Pulmonary artery endothelial cell (primary cell): ENCODE results near the gene NACC2. TPM values are rescaled to one million over a fixed set of nuclear protein-coding genes. Genes with fewer than 3 reads are reported as not detected.

ENCODE experiments used
- DNase-seq: peaks from one replicate; pipeline ENCODE4 v3.0.0-alpha.2; 2011; ENCODE audit warnings: low read depth, low spot score
- total RNA-seq: library from RNA; depleted of rRNA; stranded (reverse); fragments of >200 nt; gene quantifications from 2 replicates; pipeline ENCODE4 v1.2.3, GENCODE V29; 2014

NACC2 gene
- total RNA-seq = 20.7 and 25.5 TPM in 2 replicates

GRCh38 chr9:136095070-136096058, at the start of gene NACC2:
TSS of gene NACC2 (minus strand) at chr9:136095289. CDS start at chr9:136050521, 44,768 bp downstream.
- no peak for DNase-seq

- DNase-seq = no peak
These were observed 49.4 kb upstream of the NACC2 start for GRCh38 chr9:136144450-136144849.

DNA sequence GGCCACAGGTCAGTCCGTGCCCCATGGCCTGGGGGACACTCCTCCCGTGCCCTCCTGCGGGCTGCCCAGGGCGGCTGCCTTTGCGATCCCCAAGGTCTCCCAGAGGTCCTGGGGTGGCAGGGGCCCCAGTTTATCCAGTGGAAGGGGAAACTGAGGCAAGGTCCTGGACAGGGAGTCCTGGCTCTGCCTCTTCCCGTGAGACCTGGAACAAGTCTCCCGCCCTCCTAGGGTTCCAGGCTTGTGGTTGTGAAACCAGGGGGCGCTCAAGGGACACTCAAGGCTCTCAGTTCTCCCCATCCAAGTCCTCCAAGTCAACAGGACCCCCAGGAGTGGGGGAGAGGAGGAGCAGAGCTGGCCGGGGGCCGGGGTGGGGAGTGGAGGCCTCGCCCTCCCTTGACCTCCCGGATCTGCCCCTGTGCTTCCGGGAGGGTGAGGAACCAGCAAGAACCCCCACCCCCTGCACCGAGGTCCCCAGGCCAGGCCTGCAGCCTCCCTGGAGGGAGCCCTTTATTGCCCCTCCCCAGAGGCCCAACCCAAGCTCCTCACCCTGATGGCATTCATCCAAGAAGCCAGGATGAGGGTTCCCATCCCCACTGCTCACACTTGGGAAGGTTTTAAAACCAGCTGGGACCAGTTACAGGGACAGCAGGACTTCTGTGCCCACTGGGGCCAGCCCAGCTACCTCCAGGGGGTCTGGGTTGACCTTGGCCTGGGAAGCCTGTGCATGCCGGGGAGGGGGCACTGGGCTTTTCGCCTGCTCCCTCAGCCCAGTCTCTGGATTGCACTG, 48.3 kb upstream of the NACC2 start:
- no peak for DNase-seq

- no peak for DNase-seq
These were observed 47.7 kb upstream of the NACC2 start for GRCh38 chr9:136142859-136143214.

- no peak for DNase-seq
These were observed 47.3 kb upstream of the NACC2 start for GRCh38 chr9:136142414-136142796.

DNA sequence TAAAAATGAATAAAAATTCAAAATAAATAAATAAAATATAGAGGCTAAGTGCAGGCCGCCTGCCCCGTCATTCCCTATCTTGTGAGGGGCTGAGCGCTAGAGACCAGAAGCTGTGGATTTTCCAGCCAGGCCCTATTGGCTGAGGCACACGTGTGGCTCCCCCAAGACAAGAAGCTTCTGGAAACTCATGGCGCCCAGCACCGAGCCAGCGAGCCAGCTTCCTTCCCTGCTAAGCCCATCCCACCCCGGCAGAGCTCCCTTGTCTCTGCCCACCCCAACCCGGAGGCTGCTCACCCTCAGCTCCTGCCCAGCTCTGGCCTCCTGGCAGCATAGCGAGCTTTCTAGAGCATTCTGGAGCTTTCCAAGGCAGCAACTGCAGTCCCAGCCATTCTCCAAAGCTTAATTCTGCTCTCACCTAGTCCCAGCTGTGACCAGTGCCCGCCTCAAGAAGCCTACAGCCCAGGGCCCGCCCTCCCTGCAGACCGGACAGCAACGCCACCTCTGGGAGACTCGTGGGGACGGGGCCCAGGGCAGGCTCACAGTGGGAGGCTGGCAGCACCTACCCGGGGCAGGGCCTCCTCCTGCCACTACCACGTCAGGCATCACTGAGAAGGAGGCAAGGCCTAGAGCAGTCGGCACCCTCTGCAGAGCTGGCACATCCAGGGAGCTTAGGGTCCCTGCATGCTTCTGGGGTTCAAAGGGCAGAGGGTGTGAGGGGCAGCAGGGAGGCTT, 46.8 kb upstream of the NACC2 start:
- DNase-seq = no peak

GRCh38 chr9:136140966-136141365, 45.9 kb upstream of the NACC2 start:
- no peak for DNase-seq

- DNase-seq = no peak
These were observed 45.0 kb upstream of the NACC2 start for GRCh38 chr9:136140046-136140445.

DNA sequence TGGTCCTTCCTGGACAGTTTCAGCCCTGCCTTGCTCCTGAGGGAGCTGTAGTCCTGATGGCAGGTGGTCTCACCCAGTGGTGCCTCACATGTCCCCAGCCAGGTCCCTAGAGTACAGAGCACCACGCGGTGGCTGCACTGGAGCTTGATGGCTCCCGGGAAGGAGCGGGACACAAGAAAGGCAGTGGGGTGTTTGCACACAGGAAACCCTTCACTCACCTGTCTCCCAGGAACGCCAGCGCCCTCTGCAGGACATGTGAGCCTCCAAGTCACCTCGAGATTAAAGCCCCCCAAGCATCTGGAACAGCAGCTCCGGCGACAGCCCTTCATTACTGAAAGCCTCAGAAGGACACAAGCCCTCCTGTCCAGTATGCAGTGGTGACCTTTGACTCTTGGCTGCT, 43.5 kb upstream of the NACC2 start:
- no peak for DNase-seq

GRCh38 chr9:136137321-136138265, 42.5 kb upstream of the NACC2 start:
- DNase-seq = no peak

DNA sequence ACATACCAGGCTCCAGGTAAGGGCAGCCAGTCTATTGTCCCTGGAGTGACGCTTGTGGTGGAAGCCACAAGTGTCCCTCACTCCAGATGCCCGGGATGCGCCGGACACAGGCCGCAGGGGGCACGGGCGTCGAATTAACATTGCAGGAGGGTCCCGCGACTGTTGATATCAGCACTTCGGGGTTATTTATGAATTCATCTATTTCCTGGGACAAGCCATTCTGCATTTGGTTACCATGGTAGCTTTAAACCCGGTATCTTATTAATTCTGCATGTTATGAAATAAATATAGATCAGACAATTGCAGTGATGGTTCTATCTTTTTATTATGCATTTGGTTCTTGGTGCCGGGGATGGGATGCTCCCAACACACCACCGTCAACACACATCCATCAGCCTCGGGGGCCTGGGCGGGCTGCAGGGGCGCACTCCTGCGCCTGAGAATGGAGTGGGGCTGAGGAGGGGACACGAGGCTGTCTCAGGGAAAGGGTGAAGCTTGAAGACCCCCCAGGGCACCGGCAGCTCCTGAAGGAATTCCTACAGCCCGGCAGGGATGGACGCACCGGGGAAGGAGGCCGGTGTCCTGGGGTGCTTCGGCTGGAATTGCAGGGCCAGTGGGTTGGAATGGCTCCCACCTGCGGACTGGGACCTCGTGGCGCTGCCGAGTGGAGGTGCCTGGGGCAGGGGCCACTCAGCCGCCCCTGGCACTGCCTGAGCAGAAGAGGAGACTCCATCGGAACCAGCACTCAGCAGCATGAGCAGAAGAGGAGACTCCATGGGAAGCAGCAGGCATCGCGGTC, 41.2 kb upstream of the NACC2 start:
- no peak for DNase-seq

DNA sequence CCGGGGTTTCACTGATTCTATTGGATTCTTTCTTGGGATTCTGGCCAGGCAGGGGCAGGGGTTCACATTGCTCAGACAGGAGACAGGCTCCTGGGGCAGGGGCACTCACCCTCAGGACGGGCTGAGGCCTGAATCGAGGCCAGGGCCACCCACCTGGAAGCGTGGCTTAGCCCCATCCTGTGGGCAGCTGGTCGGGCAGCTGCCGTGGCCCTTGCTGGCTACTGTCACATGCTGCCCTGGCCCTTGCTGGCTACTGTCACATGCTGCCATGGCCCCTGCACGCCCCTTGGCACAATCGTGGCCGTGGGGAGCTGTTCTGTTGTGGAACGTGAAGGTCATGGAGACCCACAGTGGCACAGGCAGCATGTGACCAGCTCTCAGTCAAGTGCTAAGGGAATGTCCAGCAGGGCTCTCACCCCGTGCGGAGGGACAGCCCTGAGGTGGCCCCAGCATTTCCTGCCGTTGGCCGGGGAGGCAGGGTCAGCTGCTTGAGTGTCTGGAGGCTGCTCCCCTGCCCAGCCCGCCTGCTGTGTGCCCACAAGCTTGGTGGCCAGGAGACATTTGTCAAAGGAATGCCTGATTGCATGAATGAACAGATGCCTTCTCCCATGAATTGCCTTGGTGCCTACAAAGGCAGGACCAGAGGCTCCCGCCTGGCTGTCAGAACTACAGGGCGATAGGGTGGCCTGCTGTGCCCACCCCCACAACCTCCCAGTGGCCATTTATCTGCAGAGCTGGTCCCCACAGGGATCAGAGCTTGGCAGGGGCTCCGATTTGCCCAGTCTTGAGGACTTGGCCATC, 40.4 kb upstream of the NACC2 start:
- DNase-seq = no peak

DNA sequence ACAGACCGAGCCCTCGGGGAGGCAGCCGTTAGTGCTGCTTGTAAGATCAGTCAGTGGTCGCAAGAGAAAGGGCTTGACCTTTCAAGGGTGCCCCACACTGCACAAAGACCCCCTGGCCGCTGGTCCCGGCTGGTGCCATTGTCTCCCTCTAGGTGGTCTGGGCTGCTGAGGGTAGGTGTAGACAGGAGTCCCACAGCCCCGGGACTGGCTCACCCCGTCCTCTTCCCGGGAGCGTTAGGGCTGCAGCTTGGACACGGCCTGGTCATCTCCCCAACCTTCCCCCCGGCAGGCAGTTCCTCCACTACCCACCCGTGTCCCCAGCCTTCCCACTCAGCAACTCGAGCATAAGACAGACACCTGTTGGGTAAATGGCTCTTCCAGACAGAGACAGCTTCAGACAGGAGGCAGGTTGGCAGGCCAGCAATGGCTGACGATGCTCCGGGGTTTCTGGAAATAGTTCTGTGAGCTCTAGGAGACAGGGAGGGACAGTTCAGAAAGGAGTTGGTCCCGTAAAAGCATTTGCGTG, 38.9 kb upstream of the NACC2 start:
- no peak for DNase-seq

- DNase-seq = no peak
These were observed 38.3 kb upstream of the NACC2 start for GRCh38 chr9:136133191-136133958.

- no peak for DNase-seq
These were observed 37.5 kb upstream of the NACC2 start for GRCh38 chr9:136132512-136133050.

DNA sequence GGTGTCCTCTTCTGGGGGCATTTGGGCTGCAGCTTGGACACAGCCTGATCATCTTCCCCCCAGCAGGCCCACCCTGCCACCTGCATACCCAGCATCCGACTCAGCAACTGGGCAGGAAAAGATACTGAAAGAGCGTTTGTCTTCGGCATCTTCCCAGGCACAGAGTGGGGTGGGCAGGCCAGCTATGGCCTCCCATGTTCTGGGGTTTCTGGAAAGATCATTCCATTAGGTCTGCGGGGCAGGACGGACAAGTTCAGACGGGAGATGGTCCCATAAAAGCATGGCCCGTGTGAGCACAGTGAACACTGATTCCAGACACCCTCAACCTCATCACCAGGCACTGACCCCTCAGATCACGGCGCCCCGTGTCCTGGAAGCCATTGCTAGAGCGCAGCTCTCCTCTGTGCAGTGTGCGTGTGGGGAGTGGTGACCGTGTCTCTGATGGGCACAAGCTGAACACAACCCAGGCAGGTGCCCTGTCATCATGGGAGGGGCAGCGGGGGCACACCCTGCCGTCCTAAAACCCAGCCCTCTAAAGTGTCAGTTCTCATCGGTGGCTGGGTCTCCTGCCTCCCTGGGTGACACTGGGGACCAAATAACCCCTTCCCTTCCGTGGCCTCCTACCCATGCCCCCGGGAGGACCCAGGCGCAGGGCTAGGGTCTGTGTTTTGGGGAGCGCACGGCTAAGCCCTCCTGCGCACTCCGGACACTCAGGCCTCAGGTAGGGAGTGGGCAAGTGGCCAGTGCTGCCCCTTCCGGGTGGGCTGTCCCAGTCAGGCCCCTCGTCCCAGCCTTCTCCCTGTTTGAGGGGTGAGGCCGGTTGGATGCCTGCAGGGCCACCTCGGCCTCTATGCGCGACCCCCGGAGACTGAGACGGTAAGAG, 36.8 kb upstream of the NACC2 start:
- no peak for DNase-seq

DNA sequence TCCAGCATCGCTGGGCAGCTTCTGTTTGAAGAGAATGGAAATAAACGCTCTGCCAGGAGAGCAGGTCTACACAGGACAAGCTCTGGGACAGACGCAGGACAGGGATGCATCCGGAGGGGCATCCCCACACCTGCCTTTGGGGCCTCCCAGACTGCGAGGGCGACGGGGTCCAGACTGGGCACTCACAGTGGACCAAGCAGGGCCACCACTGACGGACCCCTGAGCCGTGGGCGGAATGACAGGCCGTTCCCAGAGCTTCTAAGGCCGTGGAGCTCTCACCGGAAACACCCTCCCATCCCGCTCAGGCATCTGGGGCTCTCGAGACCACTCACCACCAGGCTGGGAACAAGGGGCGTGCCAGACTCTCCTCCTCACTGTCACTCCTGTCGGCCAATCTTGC, 34.1 kb upstream of the NACC2 start:
- DNase-seq = no peak
